Liver (tissue), 9 donors: ENCODE measurements around the gene DYRK3. TPM values are rescaled to one million over a fixed set of nuclear protein-coding genes. Genes with fewer than 3 reads are reported as not detected.

Experiments used
- DNase-seq: peaks from one replicate; pipeline ENCODE4 v3.0.0-alpha.2; 2017; ENCODE audit warnings: low spot score
- H3K27ac ChIP-seq, 2 donors: one replicate each; pipeline ENCODE4 v1.7.0; 2013; ENCODE audit warnings: inconsistent platforms in 2 of 2, low read length in 2 of 2, control low read depth in 1 of 2, low read depth in 1 of 2, mild to moderate bottlenecking in 1 of 2
- H3K27me3 ChIP-seq, 4 donors: one replicate each; pipeline versions ENCODE4 v1.6.1 to v1.7.0; 2013; ENCODE audit warnings: low read length in 3 of 4, inconsistent platforms in 1 of 4, mild to moderate bottlenecking in 1 of 4, moderate library complexity in 1 of 4; ENCODE audit not compliant: control insufficient read depth in 4 of 4, insufficient read depth in 4 of 4
- H3K36me3 ChIP-seq, 4 donors: one replicate each; pipeline versions ENCODE4 v1.6.1 to v1.7.0; 2013; ENCODE audit warnings: low read length in 3 of 4, mild to moderate bottlenecking in 3 of 4, low read depth in 1 of 4, moderate library complexity in 1 of 4; ENCODE audit not compliant: control insufficient read depth in 4 of 4, insufficient read depth in 3 of 4
- H3K4me1 ChIP-seq, 4 donors: one replicate each; pipeline versions ENCODE4 v1.6.1 to v1.7.0; 2013; ENCODE audit warnings: low read length in 3 of 4, mild to moderate bottlenecking in 3 of 4, moderate library complexity in 1 of 4; ENCODE audit not compliant: control insufficient read depth in 4 of 4, insufficient read depth in 4 of 4
- H3K4me3 ChIP-seq, 3 donors: one replicate each; pipeline versions ENCODE4 v1.6.1 to v1.7.0; 2013; ENCODE audit warnings: low read length in 3 of 3, control low read depth in 1 of 3, low read depth in 1 of 3, mild to moderate bottlenecking in 1 of 3
- H3K9ac ChIP-seq, 2 donors: one replicate each; pipeline ENCODE4 v1.7.0; 2013; ENCODE audit warnings: low read length in 2 of 2, mild to moderate bottlenecking in 2 of 2, moderate library complexity in 2 of 2, control low read depth in 1 of 2, low read depth in 1 of 2
- H3K9me3 ChIP-seq, 4 donors: one replicate each; pipeline versions ENCODE4 v1.6.1 to v1.7.0; 2013; ENCODE audit warnings: low read length in 3 of 4; ENCODE audit not compliant: control insufficient read depth in 4 of 4
- CTCF ChIP-seq: fragments of 150-350 bp; IDR thresholded peaks from 2 replicates; pipeline ENCODE4 v1.5.1; 2017; ENCODE audit warnings: improper control_type of control experiment, low read depth, low read length; ENCODE audit not compliant: missing input control
- EGR1 ChIP-seq, 2 donors: IDR thresholded peaks; 2 replicates each; pipeline ENCODE4 v1.6.1; 2016 to 2018; ENCODE audit warnings: antibody characterized with exemption in 2 of 2, low read depth in 2 of 2
- FOXA1 ChIP-seq: IDR thresholded peaks from 2 replicates; pipeline ENCODE4 v1.6.1; 2016; ENCODE audit warnings: antibody characterized with exemption
- FOXA2 ChIP-seq: IDR thresholded peaks from 2 replicates; pipeline ENCODE4 v1.6.1; 2016; ENCODE audit warnings: antibody characterized with exemption
- GABPA ChIP-seq, 2 donors: IDR thresholded peaks in 1 of 2; conservative IDR thresholded peaks in 1 of 2; 2 replicates each; pipeline ENCODE4 v1.6.1; 2016; ENCODE audit warnings: antibody characterized with exemption in 2 of 2, mild to moderate bottlenecking in 1 of 2, moderate library complexity in 1 of 2
- HNF4A ChIP-seq, 2 donors: conservative IDR thresholded peaks; 2 replicates each; pipeline ENCODE4 v1.6.1; 2016; ENCODE audit warnings: antibody characterized with exemption in 2 of 2, mild to moderate bottlenecking in 2 of 2
- HNF4G ChIP-seq: IDR thresholded peaks from 2 replicates; pipeline ENCODE4 v1.6.1; 2016; ENCODE audit warnings: antibody characterized with exemption
- JUND ChIP-seq, 2 donors: IDR thresholded peaks; 2 replicates each; pipeline ENCODE4 v1.6.1; 2016; ENCODE audit warnings: antibody characterized with exemption in 2 of 2
- MAX ChIP-seq: IDR thresholded peaks from 2 replicates; pipeline ENCODE4 v1.6.1; 2016; ENCODE audit warnings: antibody characterized with exemption
- NR2F2 ChIP-seq: IDR thresholded peaks from 2 replicates; pipeline ENCODE4 v1.6.1; 2016; ENCODE audit warnings: antibody characterized with exemption
- RAD21 ChIP-seq, 2 donors: IDR thresholded peaks; 2 replicates each; pipeline ENCODE4 v1.6.1; 2016; ENCODE audit warnings: antibody characterized with exemption in 2 of 2, mild to moderate bottlenecking in 2 of 2
- RXRA ChIP-seq, 2 donors: IDR thresholded peaks; 2 replicates each; pipeline ENCODE4 v1.6.1; 2017 to 2018; ENCODE audit warnings: antibody characterized with exemption in 2 of 2, mild to moderate bottlenecking in 1 of 2
- SP1 ChIP-seq: IDR thresholded peaks from 2 replicates; pipeline ENCODE4 v1.6.1; 2018; ENCODE audit warnings: antibody characterized with exemption, mild to moderate bottlenecking
- TAF1 ChIP-seq: conservative IDR thresholded peaks from 2 replicates; pipeline ENCODE4 v1.6.1; 2016; ENCODE audit warnings: antibody characterized with exemption, mild to moderate bottlenecking
- YY1 ChIP-seq: IDR thresholded peaks from 2 replicates; pipeline ENCODE4 v1.6.1; 2016; ENCODE audit warnings: antibody characterized with exemption, mild to moderate bottlenecking
- WGBS: extraction: QIAGEN DNeasy Blood & Tissue Kit; methylation state at CpG from one replicate; pipeline ENCODE4 v1.1.7; 2013; 5-methylcytosine and 5-hydroxymethylcytosine counted together
- polyA plus RNA-seq, 2 donors: library from polyadenylated mRNA; stranded (reverse) in 1 of 2; unstranded in 1 of 2; fragments of 200-250 nt in 1 of 2; fragments of >200 nt in 1 of 2; fragmentation: Nextera tagmentation in 1 of 2; extraction: Ambion mirVana in 1 of 2; gene quantifications; one replicate each; pipeline versions ENCODE4 v1.2.1 to v1.2.3, GENCODE V29; 2013 to 2015
- total RNA-seq, 2 donors: library from RNA; depleted of rRNA; stranded (reverse); fragments of >200 nt; gene quantifications; one replicate each; pipeline ENCODE4 v1.2.3, GENCODE V29; 2014
- TF ChIP-seq, protein P1 (sequence below): IDR thresholded peaks from 2 replicates; pipeline ENCODE4 v1.6.1; 2016; ENCODE audit warnings: antibody characterized with exemption
- TF ChIP-seq, protein P2 (sequence below): IDR thresholded peaks from 2 replicates; pipeline ENCODE4 v1.6.1; 2016; ENCODE audit warnings: antibody characterized with exemption
- TF ChIP-seq, protein P3 (sequence below): IDR thresholded peaks from 2 replicates; pipeline ENCODE4 v1.6.1; 2016; ENCODE audit warnings: antibody characterized with exemption, mild to moderate bottlenecking
- donor health status: healthy.
- donor health status: healthy.
- donor health status: healthy.
- donor health status: healthy.
- donor health status: healthy.

The DYRK3 gene
- total and polyA plus RNA-seq, 4 donors, result 1.5 to 41.8 (median 5.0) TPM

GRCh38 chr1:206586501-206587445 lies 48.6 kb upstream of the DYRK3 start (continued):
- TF ChIP-seq CTCF (no peak), HNF4G (no peak), MAX (no peak), RXRA (IDR thresholded peaks at IDR 0.05) (no peak), FOXA2 (no peak)

GRCh38 chr1:206587904-206588303 lies 47.4 kb upstream of the DYRK3 start:
- Histone ChIP-seq H3K4me1 (no peaks in the 10 kb centered on the region), H3K9ac (no peak overlapping the region), H3K36me3 (peaks cover 10 to 82% (median 47%) of the 10 kb centered on the region in 4 donors), H3K27me3 (no peaks in the 10 kb centered on the region), H3K27ac (no peak overlapping the region), H3K9me3 (no peaks in the 10 kb centered on the region), H3K4me3 (no peak overlapping the region)
- TF ChIP-seq RAD21 (IDR thresholded peaks at IDR 0.05) (no peak), EGR1 (IDR thresholded peaks at IDR 0.05; ENCODE audit: low read depth in 2 of 2) (no peak), HNF4A (conservative IDR thresholded peaks at IDR 0.05) (no peak)
- 89% methylated on average over 14 of the region's 14 CpGs for WGBS
- no peak for DNase-seq

DNA sequence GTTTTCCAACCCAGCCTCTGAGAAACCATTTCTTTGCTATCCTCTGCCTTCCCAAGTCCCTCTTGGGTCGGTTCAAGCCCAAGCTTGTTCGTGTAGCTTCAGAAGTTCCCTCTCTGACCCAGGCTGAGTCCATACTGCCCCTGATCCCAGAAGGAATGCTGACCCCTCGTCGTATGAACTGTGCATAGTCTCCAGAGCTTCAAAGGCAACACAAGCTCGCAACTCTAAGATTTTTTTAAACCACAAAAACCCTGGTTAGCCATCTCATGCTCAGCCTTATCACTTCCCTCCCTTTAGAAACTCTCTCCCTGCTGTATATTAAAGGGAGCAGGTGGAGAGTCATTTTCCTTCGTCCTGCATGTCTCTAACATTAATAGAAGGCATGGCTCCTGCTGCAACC lies 46.8 kb upstream of the DYRK3 start:
- no peaks in the 10 kb centered on the region for H3K9me3 ChIP-seq
- peaks cover 11 to 87% (median 48%) of the 10 kb centered on the region in 4 donors for H3K36me3 ChIP-seq
- no peaks in the 10 kb centered on the region for H3K4me1 ChIP-seq
- no peak overlapping the region for H3K9ac ChIP-seq
- H3K27me3 ChIP-seq, result no peaks in the 10 kb centered on the region
- H3K4me3 ChIP-seq, result no peak overlapping the region
- no peak for DNase-seq
- H3K27ac ChIP-seq, result no peak overlapping the region
- WGBS, result 82% methylated on average over 6 of the region's 6 CpGs
- TF ChIP-seq, protein P1, sequence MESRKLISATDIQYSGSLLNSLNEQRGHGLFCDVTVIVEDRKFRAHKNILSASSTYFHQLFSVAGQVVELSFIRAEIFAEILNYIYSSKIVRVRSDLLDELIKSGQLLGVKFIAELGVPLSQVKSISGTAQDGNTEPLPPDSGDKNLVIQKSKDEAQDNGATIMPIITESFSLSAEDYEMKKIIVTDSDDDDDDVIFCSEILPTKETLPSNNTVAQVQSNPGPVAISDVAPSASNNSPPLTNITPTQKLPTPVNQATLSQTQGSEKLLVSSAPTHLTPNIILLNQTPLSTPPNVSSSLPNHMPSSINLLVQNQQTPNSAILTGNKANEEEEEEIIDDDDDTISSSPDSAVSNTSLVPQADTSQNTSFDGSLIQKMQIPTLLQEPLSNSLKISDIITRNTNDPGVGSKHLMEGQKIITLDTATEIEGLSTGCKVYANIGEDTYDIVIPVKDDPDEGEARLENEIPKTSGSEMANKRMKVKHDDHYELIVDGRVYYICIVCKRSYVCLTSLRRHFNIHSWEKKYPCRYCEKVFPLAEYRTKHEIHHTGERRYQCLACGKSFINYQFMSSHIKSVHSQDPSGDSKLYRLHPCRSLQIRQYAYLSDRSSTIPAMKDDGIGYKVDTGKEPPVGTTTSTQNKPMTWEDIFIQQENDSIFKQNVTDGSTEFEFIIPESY, result no peak
- TF ChIP-seq RAD21 (IDR thresholded peaks at IDR 0.05) (no peak), CTCF (no peak), SP1 (no peak), TAF1 (no peak), HNF4G (no peak), JUND (IDR thresholded peaks at IDR 0.05) (no peak), HNF4A (conservative IDR thresholded peaks at IDR 0.05) (no peak), GABPA (IDR thresholded peaks at IDR 0.05 in 1 of 2, conservative IDR thresholded peaks at IDR 0.05 in 1 of 2) (no peak), FOXA1 (no peak), RXRA (IDR thresholded peaks at IDR 0.05) (no peak), YY1 (no peak), NR2F2 (no peak)
- TF ChIP-seq, protein P2, sequence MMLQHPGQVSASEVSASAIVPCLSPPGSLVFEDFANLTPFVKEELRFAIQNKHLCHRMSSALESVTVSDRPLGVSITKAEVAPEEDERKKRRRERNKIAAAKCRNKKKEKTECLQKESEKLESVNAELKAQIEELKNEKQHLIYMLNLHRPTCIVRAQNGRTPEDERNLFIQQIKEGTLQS, result no peak
- TF ChIP-seq, protein P3, sequence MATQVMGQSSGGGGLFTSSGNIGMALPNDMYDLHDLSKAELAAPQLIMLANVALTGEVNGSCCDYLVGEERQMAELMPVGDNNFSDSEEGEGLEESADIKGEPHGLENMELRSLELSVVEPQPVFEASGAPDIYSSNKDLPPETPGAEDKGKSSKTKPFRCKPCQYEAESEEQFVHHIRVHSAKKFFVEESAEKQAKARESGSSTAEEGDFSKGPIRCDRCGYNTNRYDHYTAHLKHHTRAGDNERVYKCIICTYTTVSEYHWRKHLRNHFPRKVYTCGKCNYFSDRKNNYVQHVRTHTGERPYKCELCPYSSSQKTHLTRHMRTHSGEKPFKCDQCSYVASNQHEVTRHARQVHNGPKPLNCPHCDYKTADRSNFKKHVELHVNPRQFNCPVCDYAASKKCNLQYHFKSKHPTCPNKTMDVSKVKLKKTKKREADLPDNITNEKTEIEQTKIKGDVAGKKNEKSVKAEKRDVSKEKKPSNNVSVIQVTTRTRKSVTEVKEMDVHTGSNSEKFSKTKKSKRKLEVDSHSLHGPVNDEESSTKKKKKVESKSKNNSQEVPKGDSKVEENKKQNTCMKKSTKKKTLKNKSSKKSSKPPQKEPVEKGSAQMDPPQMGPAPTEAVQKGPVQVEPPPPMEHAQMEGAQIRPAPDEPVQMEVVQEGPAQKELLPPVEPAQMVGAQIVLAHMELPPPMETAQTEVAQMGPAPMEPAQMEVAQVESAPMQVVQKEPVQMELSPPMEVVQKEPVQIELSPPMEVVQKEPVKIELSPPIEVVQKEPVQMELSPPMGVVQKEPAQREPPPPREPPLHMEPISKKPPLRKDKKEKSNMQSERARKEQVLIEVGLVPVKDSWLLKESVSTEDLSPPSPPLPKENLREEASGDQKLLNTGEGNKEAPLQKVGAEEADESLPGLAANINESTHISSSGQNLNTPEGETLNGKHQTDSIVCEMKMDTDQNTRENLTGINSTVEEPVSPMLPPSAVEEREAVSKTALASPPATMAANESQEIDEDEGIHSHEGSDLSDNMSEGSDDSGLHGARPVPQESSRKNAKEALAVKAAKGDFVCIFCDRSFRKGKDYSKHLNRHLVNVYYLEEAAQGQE, result no peak
